Pancreas (tissue), 10 donors: ENCODE results near the gene EXTL1. TPM values are rescaled to one million over a fixed set of nuclear protein-coding genes. Genes with fewer than 3 reads are reported as not detected.

Experiments used
- ATAC-seq, 4 donors: fragments of 200-7000 bp; cut with Tn5 transposase; one replicate each; pipeline versions ENCODE4 v1.8.0 to v1.9.1; 2020; ENCODE audit warnings: mild to moderate bottlenecking in 4 of 4, moderate library complexity in 4 of 4
- DNase-seq, 6 donors: peaks; one replicate each; pipeline ENCODE4 v3.0.0-alpha.2; 2020
- FAIRE-seq: peaks from 2 replicates; lab custom pipeline; 2012; peaks lifted over from hg19 to GRCh38; lab: Jason Lieb, UNC
- H3K27ac ChIP-seq, 4 donors: fragments of 200-600 bp; sonication (generic); 1 replicate in 3 of 4; 2 replicates in 1 of 4; pipeline versions ENCODE4 v1.5.0 to v1.8.0; 2020
- H3K27me3 ChIP-seq, 4 donors: fragments of 200-600 bp; one replicate each; pipeline ENCODE4 v1.8.0; 2021
- H3K36me3 ChIP-seq, 3 donors: fragments of 200-600 bp; sonication (generic) in 1 of 3; one replicate each; pipeline versions ENCODE4 v1.5.0 to v1.8.0; 2020 to 2021
- H3K4me1 ChIP-seq, 3 donors: fragments of 200-600 bp; one replicate each; pipeline ENCODE4 v1.8.0; 2021
- H3K4me3 ChIP-seq, 4 donors: fragments of 200-600 bp; sonication (generic) in 2 of 4; one replicate each; pipeline versions ENCODE4 v1.5.0 to v1.8.0; 2020 to 2021
- H3K9me3 ChIP-seq, 4 donors: fragments of 200-600 bp; one replicate each; pipeline ENCODE4 v1.8.0; 2021
- WGBS, 2 donors: extraction: QIAGEN DNeasy Blood & Tissue Kit; methylation state at CpG; one replicate each; pipeline ENCODE4 v1.1.7; 2013; 5-methylcytosine and 5-hydroxymethylcytosine counted together
- intact Hi-C, 3 donors: fragments of 100-400 bp; cut with DNase I; formaldehyde crosslinking; loops; one replicate each; pipeline versions ENCODE4 v1.11.1 to v1.14.2; 2022
- polyA plus RNA-seq, 2 donors: library from polyadenylated mRNA; stranded (reverse); fragments of 200-250 nt; gene quantifications; one replicate each; pipeline ENCODE4 v1.2.3, GENCODE V29; 2013
- total RNA-seq, 6 donors: library from RNA; stranded (reverse); fragmentation: NEBNext Ultra II Directional in 4 of 6; extraction: Animal tissue kit (Norgen Biotek cat#: 25700) in 4 of 6; gene quantifications; one replicate each; pipeline versions ENCODE4 v1.2.1 to v1.2.4, GENCODE V29; 2021 to 2023
- TF ChIP-seq, protein P1 (sequence below), 4 donors: fragments of 200-600 bp; sonication (generic) in 3 of 4; IDR thresholded peaks; one replicate each; pipeline versions ENCODE4 v1.5.0 to v1.8.0; 2021; ENCODE audit warnings: antibody characterized with exemption in 4 of 4
- donor health status: healthy with polysubstance abuse.
- donor health status: DM: no; HTN: no; CAD: no; lungs with moderate emphysema.
- donor health status: DM: no; HTN: no; CAD: no.
- donor health status: control.
- donor health status: control.
- donor health status: Bipolar disorder and iron deficiency.
- donor health status: DM: yes; HTN: yes; CAD: no.
- donor health status: DM: no; HTN: no; CAD: no.
- donor health status: DM: no; HTN: no; CAD: no.
- donor health status: DM: yes; HTN: yes; CAD: no.

The EXTL1 gene
- total and polyA plus RNA-seq, 8 donors = 0.04 to 0.34 (median 0.18) TPM

GRCh38 chr1:26084091-26084561 is 62.6 kb downstream of the EXTL1 start:
- Histone ChIP-seq H3K4me1 (peaks cover 0 to 11% (median 7%) of the 10 kb centered on the region in 3 donors), H3K27me3 (no peaks in the 10 kb centered on the region), H3K36me3 (no peaks in the 10 kb centered on the region), H3K4me3 (no peak overlapping the region), H3K9me3 (no peaks in the 10 kb centered on the region), H3K27ac (no peak overlapping the region)
- WGBS, 2 donors = 44 to 58% methylated on average over 2 of the region's 2 CpGs
- FAIRE-seq (no peak), DNase-seq (no peak), ATAC-seq (no peak)
- TF ChIP-seq, protein P1, sequence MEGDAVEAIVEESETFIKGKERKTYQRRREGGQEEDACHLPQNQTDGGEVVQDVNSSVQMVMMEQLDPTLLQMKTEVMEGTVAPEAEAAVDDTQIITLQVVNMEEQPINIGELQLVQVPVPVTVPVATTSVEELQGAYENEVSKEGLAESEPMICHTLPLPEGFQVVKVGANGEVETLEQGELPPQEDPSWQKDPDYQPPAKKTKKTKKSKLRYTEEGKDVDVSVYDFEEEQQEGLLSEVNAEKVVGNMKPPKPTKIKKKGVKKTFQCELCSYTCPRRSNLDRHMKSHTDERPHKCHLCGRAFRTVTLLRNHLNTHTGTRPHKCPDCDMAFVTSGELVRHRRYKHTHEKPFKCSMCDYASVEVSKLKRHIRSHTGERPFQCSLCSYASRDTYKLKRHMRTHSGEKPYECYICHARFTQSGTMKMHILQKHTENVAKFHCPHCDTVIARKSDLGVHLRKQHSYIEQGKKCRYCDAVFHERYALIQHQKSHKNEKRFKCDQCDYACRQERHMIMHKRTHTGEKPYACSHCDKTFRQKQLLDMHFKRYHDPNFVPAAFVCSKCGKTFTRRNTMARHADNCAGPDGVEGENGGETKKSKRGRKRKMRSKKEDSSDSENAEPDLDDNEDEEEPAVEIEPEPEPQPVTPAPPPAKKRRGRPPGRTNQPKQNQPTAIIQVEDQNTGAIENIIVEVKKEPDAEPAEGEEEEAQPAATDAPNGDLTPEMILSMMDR (IDR thresholded peaks at IDR 0.05) = no peak
- intact Hi-C loops = no loop called here

DNA sequence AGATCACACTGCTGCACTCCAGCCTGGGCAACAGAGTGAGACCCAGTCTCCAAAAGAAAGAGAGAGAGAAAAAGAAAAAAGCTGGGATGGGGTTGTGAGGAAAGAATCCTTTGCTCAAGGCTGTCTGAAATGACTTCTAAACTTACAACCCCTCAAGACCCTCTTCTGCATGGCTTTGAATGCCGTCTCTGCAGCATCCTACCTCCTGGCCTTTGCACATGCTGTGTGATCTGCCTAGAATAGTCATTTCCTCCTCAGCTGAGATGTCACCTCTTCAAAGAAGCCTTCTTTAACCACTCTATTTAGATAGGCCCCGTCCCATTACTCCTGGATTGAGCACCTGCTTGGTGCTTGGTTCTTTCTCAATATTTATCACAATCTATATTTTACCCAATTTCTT is 63.3 kb downstream of the EXTL1 start:
- Histone ChIP-seq H3K4me3 (no peak overlapping the region), H3K4me1 (peaks cover 0 to 7% (median 4%) of the 10 kb centered on the region in 3 donors), H3K27ac (no peak overlapping the region), H3K27me3 (no peaks in the 10 kb centered on the region), H3K9me3 (no peaks in the 10 kb centered on the region), H3K36me3 (no peaks in the 10 kb centered on the region)
- no peak for ATAC-seq
- 85 to 91% methylated on average over 2 of the region's 2 CpGs for WGBS, 2 donors
- intact Hi-C loops = no loop called here
- TF ChIP-seq, protein P1 (IDR thresholded peaks at IDR 0.05) = no peak
- DNase-seq = no peak
- FAIRE-seq = no peak

Other genes starting within 250 kb of the EXTL1 start
- 10 to 100 TPM; 27.8 to 48.3 (median 39.5) TPM for gene SELENON, start 221.6 kb upstream of the EXTL1 start, total RNA-seq
- gene SELENON, start 221.6 kb upstream of the EXTL1 start, polyA plus RNA-seq = 10 to 100 TPM; 29.8 to 39.3 TPM
- gene MTFR1L, start 201.8 kb upstream of the EXTL1 start, total RNA-seq = 10 to 100 TPM; 24.0 to 36.0 (median 26.3) TPM
- gene MTFR1L, start 201.8 kb upstream of the EXTL1 start, polyA plus RNA-seq = 10 to 100 TPM; 38.9 to 59.6 TPM
- gene AUNIP, start 162.3 kb upstream of the EXTL1 start, total RNA-seq = under 1 TPM in 4 of 6 donors, not detected in 2; 0.19 to 0.37 (median 0.29) TPM
- not detected for gene AUNIP, start 162.3 kb upstream of the EXTL1 start, polyA plus RNA-seq
- 10 to 100 TPM in 1 of 6 donors, 1 to 10 TPM in 5; 3.2 to 13.0 (median 4.4) TPM for gene PAQR7, start 146.1 kb upstream of the EXTL1 start, total RNA-seq
- 1 to 10 TPM; 4.4 to 5.7 TPM for gene PAQR7, start 146.1 kb upstream of the EXTL1 start, polyA plus RNA-seq
- gene STMN1, start 115.4 kb upstream of the EXTL1 start, total RNA-seq = 10 to 100 TPM in 3 of 6 donors, 1 to 10 TPM in 3; 3.3 to 40.3 (median 8.7) TPM
- 10 to 100 TPM; 16.2 to 58.0 TPM for gene STMN1, start 115.4 kb upstream of the EXTL1 start, polyA plus RNA-seq
- gene PAFAH2, start 23.7 kb upstream of the EXTL1 start, total RNA-seq = 10 to 100 TPM; 11.0 to 19.0 (median 13.7) TPM
- 10 to 100 TPM; 16.2 to 20.9 TPM for gene PAFAH2, start 23.7 kb upstream of the EXTL1 start, polyA plus RNA-seq
- gene SLC30A2, start 24.3 kb downstream of the EXTL1 start, total RNA-seq = 100 to 1,000 TPM in 1 of 6 donors, 10 to 100 TPM in 5; 27.0 to 142 (median 56.4) TPM
- gene SLC30A2, start 24.3 kb downstream of the EXTL1 start, polyA plus RNA-seq = 10 to 100 TPM; 24.1 to 42.4 TPM
- under 1 TPM in 4 of 6 donors, not detected in 2; 0.09 to 0.35 (median 0.33) TPM for gene TRIM63, start 45.9 kb downstream of the EXTL1 start, total RNA-seq
- gene TRIM63, start 45.9 kb downstream of the EXTL1 start, polyA plus RNA-seq = under 1 TPM; 0.15 to 0.52 TPM
- gene PDIK1L, start 90.0 kb downstream of the EXTL1 start, total RNA-seq = 10 to 100 TPM in 1 of 6 donors, 1 to 10 TPM in 5; 5.9 to 12.1 (median 6.6) TPM
- gene PDIK1L, start 90.0 kb downstream of the EXTL1 start, polyA plus RNA-seq = 1 to 10 TPM; 1.7 to 3.6 TPM
- gene FAM110D, start 137.3 kb downstream of the EXTL1 start, total RNA-seq = 1 to 10 TPM in 4 of 6 donors, under 1 TPM in 2; 0.79 to 1.7 (median 1.1) TPM
- 1 to 10 TPM; 2.6 to 3.5 TPM for gene FAM110D, start 137.3 kb downstream of the EXTL1 start, polyA plus RNA-seq
- gene C1orf232, start 147.2 kb downstream of the EXTL1 start, total RNA-seq = not detected
- not detected for gene C1orf232, start 147.2 kb downstream of the EXTL1 start, polyA plus RNA-seq
- gene ZNF593, start 148.1 kb downstream of the EXTL1 start, total RNA-seq = 10 to 100 TPM; 18.4 to 36.7 (median 22.1) TPM
- 10 to 100 TPM; 69.9 to 80.7 TPM for gene ZNF593, start 148.1 kb downstream of the EXTL1 start, polyA plus RNA-seq
- gene ZNF593OS, start 150.1 kb downstream of the EXTL1 start, total RNA-seq = not detected
- under 1 TPM; 0.35 to 0.68 TPM for gene ZNF593OS, start 150.1 kb downstream of the EXTL1 start, polyA plus RNA-seq
- gene CNKSR1, start 155.7 kb downstream of the EXTL1 start, total RNA-seq = 10 to 100 TPM; 11.3 to 20.8 (median 14.9) TPM
- 10 to 100 TPM; 46.8 to 48.5 TPM for gene CNKSR1, start 155.7 kb downstream of the EXTL1 start, polyA plus RNA-seq
- gene CATSPER4, start 168.8 kb downstream of the EXTL1 start, total RNA-seq = not detected
- gene CATSPER4, start 168.8 kb downstream of the EXTL1 start, polyA plus RNA-seq = under 1 TPM in 1 of 2 donors, not detected in 1; 0.09 TPM
- 1 to 10 TPM; 2.7 to 6.6 (median 3.7) TPM for gene CEP85, start 212.4 kb downstream of the EXTL1 start, total RNA-seq
- 1 to 10 TPM; 2.9 to 5.6 TPM for gene CEP85, start 212.4 kb downstream of the EXTL1 start, polyA plus RNA-seq